ENCODE data around the gene ARID1B.
A peak's percentile ranks its signal among the peaks of the same experiment; 100 is the strongest.

ARID1B gene

DNA sequence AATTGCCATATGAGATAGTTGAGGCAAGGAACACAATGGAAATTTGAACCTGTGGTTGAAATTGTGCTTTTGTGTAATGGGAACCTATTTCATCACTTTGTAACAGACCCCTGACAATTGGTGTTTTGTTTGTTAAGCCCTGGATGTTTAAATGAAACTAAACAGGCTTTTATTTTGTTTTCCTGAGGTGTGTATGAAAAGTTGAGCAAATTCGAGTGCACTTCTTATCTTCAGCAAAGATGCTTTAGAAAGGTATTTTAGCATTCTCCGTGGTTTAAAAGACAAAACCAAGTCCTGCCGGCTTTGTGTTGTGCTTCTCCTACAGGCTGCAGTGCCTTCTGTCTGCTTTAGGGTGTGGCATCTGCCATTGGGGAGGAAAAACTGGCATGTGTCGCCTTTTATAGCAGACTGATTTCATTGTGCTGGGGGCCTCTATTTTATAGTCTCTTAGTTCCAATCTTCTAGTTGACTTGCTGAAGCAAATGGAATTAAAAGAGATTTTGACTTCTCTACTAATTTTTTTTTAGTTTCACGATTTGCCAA is 2.2 kb upstream of the ARID1B start:
- DNase-seq: no peak

DNA sequence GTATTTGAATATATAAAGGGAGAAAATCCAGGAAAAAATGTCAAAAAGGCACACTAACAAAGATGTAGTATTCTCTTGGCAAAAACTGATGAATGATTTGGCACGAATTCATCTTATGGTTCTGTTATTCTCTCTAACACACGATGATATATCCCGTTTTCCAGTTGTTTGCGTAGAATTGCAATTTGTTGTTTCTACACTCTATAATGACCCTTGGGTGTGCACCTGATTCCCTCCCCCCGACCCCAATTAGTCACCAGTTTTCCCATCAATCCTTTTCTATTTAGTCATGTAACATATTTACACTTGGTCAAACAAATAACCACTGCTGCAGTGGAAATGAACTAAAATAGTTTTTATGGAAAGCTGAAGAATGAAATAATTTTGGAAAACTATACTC is 1.5 kb upstream of the ARID1B start:
- no peak for DNase-seq

GRCh38 chr6:156776470-156776839 is 723 bp upstream of the ARID1B start:
- DNase-seq: peak; percentile 60

GRCh38 chr6:156777577-156778453 is 637 bp downstream of the ARID1B start:
- DNase-seq: peak; percentile 71

GRCh38 chr6:156778454-156779205 is 1.5 kb downstream of the ARID1B start:
- DNase-seq: peak; percentile 57

DNA sequence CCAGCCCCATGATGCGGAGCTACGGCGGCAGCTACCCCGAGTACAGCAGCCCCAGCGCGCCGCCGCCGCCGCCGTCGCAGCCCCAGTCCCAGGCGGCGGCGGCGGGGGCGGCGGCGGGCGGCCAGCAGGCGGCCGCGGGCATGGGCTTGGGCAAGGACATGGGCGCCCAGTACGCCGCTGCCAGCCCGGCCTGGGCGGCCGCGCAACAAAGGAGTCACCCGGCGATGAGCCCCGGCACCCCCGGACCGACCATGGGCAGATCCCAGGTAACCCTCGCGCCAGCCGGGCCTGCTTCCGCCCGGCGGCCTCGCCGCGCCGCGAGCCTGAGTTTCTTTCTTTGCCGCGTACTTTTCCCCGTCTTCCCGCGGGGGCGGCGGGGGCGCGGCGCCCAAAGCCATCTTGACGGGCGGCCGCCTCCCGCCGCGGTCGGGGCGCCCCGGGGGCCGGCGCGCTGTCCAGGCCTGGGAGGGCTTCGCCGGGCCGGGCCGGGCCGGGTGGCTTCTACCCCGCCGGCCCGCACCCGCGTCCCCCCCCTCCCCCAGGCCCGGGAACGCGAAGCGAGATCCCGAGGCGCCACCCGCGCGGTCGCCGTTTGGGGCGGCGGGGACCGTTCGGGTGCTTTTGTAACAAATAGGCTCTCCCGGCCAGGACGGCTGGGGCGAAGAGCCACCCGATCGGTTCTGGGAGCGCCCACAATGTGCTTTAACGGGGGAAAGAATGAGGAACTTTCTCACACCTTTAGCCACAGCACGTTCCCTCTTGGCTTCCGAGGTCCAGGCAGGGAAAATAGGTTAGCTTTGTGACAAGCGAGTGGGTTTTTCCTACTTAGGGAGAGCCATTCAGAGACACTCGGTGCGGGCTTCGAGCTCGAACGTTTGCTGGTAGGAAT is 2.3 kb downstream of the ARID1B start:
- DNase-seq: peak; percentile 42

DNA sequence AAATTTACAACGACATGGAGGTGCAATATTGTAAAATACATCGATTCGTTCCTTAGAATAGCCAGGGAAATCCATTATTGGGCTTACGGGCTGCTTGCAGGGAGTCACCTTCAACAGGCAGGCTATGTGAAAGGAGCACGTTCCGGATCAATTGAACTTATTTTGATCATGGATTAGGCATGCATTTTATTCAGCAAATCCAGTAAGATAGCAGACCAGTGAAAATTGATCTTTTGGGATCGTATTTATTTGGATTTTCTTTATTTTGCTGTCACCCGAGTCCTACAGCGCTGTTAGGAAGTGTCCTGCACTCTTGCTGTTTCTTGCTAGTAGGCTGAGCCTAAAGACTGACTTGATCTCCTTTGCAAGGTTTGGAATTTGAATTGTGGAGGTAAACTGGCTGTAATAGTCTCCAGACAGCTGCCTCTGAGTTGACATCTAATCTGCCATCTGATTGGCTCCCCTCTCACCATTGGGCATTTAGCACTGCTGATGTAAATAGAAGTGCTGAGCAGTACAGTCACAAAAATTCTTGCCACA is 3.0 kb downstream of the ARID1B start:
- peak; percentile 86 for DNase-seq

DNA sequence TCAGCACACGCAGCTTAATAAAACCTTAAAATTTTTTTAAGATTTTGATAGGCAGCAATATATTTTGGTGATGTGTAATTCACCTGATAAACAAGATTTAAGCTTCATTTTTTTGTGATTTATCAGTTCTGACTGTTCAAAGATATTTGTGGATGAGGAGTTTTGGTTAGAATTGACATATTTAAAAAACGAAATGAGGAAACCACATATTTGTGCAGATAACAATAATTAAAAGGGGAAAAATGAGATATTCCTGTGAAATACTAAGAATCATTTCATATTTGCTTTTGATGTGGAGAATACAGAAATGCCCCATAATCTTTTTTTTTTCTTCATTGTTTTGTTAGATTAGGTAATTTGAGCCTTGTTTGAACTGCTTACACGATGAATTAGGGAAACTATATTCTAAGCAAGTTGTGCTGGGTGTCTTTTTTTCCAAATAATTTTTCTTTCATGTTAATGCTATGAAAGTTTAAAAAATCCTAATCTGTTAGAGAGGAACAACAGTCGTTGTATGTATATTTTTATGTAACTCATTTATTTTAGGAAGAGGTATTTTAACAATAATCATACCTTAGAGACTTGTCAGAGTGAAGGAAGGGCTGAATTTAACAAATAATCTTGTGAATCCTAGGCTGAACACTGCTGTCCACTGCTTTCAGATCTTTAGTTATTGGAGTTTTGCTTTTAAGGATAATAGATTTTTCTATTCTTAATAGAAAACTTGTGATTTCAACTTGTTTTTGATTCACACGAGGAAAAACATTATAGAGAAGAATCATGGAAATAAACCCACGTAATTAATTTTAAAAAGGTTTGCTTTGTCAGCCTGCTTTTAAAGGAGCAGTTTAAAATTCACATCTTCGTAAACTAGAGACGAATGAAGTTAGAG is 4.0 kb downstream of the ARID1B start:
- DNase-seq: no peak

GRCh38 chr6:156781861-156782631 is 4.9 kb downstream of the ARID1B start:
- peak; percentile 48 for DNase-seq

- no peak for DNase-seq
These were observed 5.6 kb downstream of the ARID1B start for GRCh38 chr6:156782691-156783320.

GRCh38 chr6:156783958-156784357 is 6.8 kb downstream of the ARID1B start:
- DNase-seq: no peak

DNA sequence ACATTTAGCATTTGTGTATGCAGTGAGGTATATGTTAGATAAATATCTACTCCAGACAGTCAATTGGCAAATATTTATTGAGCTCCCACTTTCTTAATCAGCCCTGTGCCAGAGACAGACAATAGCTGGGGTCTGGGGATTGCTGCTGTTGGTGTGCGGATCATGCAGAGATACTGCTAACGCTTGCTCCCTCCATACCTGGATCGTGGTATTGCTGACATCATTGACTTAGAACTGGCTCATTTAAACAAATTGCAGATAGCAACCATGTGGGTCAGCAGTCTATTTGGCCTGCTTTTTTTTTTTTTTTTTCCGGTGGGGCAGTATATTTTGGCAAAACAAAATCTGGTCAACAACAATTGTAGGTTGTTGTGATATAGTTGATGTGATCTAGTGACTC is 9.5 kb downstream of the ARID1B start:
- no peak for DNase-seq

DNA sequence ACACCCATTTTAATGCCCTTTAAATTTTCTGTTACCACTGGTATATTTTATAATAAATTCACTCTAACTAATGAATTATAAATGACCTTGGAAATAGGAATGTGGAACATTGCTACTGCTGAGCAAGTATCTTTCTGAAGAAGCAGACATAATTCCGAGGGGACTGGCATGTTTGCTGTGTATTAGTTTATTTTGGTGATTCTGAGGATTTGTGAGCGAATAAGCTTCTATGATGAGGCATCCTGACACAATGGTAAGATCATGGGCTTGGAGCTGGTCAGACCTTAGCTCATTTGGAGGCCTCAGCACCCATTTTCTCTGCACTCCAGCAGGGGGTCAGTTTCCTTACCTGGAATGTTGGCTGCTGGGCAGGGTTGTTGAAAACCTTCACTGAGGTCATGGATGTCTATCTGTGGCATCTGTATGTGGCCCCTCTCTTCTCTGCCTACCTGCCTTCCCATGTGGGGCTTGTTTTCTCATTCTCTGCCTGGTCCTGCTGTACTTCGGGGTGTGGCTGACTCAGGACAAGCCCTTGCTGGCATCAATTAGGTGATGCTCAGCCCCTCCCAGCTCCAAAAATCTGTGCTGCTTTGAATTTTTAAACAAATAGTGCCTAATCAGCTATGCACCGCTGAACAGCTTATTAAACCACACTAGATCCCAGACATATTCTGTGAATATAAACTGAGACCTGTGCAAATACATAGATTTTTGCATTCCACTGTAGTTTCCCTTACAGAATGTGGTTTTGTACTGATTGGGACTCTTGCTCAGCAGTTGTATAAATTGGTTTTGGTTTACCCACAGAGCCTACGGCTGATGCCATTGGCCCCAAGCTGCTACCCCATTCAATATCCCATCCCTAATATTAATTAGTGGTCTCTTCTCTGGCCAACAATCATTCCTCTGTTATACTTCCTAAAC is 10.7 kb downstream of the ARID1B start:
- DNase-seq: no peak

DNA sequence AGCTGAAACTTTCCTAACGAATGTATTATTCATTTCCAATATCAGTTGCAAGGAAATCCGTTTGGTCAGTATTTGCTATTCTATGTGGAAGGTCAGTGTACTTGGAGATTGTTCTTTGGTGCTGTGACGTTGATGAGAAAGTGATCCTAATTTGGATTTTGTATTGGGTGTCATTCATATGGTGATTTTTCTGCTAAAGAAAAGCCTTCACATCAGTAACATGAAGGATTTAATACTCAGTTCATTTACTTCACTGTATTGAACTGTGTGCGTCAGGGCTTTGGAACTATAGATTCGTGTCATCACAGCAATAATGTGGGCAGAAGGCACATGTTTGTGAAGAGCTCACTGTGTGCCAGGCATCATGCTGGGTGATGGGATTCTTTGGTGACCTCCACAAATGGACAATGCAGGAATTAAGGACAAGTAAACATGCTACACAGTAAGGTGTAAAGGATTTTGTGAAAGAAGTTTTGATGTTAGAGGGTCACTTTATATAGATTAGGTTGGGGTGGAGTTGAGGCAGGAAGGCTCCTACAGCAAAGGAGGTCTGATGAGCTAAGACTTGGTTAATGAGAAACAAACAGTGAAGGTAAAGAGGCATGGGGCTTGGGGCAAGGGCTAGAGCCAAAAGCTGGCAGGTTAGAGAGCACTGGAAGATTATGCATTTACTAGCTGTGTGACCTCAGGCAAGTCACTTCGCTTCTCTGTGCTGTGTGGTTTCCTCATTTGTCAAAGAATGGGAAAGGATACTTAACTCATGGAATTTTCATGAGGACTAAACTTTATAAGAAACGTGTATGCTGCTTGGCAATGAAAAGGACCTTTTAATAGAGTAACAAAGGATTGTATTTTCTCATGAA is 12.1 kb downstream of the ARID1B start:
- DNase-seq: no peak

DNA sequence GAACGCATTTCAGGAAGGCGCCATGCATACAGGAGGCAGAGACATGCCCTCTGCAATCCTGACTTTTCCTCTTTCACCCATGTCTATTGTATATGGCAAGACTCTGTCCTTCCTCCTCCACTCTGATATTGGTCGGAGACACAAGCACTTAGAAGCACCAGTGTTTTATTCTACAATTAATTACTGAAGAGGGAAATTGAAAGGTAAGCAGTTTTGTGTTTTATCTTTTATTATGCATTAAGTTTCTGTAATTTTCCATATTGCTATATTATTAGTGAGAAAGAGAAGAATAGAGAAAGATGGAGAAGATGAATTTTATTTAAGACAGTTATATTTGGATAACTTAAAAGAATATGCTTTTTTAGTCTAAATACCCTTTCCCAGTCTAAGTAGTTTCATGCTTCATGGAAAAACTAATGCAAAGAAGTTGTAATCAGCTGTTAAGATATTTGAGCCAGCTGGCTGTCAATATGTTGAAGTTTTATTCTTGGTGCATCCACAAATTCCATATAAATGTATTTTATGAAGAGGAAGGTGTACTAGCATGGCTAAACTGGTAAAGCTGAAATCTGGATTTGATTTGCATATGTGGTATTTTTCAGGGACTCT is 13.6 kb downstream of the ARID1B start:
- DNase-seq: no peak

DNA sequence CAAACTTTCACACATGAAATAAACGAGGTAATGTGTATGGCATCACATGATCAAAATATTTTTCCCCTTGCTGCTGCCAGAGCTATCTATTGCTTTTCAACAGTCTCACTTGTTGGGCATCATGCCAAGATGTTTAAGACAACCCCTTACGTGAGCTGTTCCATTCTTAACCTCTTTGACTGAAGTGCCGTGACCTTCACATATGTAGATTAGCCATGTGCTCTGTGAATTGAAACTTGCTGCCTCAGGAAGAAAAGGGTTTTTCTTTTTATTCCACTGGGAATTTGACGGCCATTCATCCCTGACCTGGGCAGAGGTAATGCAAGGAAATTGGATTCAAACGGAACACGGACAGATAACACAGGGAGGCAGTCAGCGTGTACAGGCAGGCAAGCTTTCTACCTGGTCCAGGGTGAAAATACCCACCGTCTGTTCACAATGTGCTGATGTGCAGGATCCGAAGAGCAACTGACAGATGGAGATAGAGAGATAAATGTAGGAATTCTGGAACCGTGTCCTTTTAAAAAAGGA is 14.2 kb downstream of the ARID1B start:
- peak; percentile 52 for DNase-seq

DNA sequence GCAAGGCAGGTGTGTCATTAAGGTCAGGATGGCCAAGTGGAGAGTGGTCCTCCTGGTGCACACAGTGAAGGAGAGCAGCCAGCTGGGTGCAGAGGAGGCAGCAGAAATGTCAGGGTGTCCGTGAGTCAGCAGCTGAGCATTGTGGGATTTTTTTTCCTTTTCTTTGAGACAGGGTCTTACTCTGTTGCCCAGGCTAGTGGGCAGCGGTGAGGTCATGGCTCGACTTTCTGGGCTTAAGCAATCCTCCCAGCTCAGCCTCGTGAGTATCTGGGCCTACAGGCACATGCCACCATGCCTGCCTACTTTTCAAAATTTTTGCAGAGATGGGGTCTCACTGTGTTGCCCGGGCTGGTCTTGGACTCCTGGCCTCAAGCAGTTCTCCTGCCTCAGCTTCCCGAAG is 16.0 kb downstream of the ARID1B start:
- no peak for DNase-seq
